Calu3 (cell line): Measurements from ENCODE around the gene APC2. TPM values are rescaled to one million over a fixed set of nuclear protein-coding genes. Genes with fewer than 3 reads are reported as not detected.
"Not testable (repeated sequence)": the region's sequence is repeated elsewhere in the genome, so short reads cannot be mapped to it uniquely, and the experiment has no call there.

Experiments
- BruUV-seq: library from RNA; stranded (reverse); fragments of 400-500 nt; replicated peaks from 2 replicates; lab custom pipeline; 2021; lab: Mats Ljungman, UMichigan
- CTCF ChIA-PET: fragments of 300-600 bp; sonication (Branson Sonifier 250); formaldehyde crosslinking; loops from one replicate; lab custom pipeline; 2022; ENCODE audit warnings: antibody characterized with exemption; lab: Charles Lee
- DNase-seq: peaks from one replicate; pipeline ENCODE4 v3.0.0; 2022
- H3K27ac Mint-ChIP-seq: one replicate; pipeline ENCODE4 v1.8.0; 2022; ENCODE audit warnings: mixed read lengths; ENCODE audit not compliant: unreplicated experiment
- H3K27me3 Mint-ChIP-seq: one replicate; pipeline ENCODE4 v1.8.0; 2022; ENCODE audit warnings: mixed read lengths; ENCODE audit not compliant: unreplicated experiment
- H3K36me3 Mint-ChIP-seq: one replicate; pipeline ENCODE4 v1.8.0; 2022; ENCODE audit warnings: mild to moderate bottlenecking, moderate library complexity, mixed read lengths; ENCODE audit not compliant: insufficient read depth, unreplicated experiment
- H3K4me1 Mint-ChIP-seq: one replicate; pipeline ENCODE4 v1.8.0; 2022; ENCODE audit warnings: mild to moderate bottlenecking, low read depth, mixed read lengths; ENCODE audit not compliant: unreplicated experiment
- H3K4me3 Mint-ChIP-seq: one replicate; pipeline ENCODE4 v1.8.0; 2022; ENCODE audit warnings: mild to moderate bottlenecking, low read depth, moderate library complexity, mixed read lengths; ENCODE audit not compliant: unreplicated experiment
- H3K9me3 Mint-ChIP-seq: one replicate; pipeline ENCODE4 v1.8.0; 2022; ENCODE audit warnings: low read depth, mixed read lengths; ENCODE audit not compliant: unreplicated experiment
- intact Hi-C: fragments of 100-400 bp; cut with micrococcal nuclease; formaldehyde crosslinking; loops from one replicate; pipeline ENCODE4 v1.10.0; 2022; ENCODE audit not compliant: unreplicated experiment
- total RNA-seq: library from RNA; stranded (reverse); gene quantifications from 2 replicates; pipeline ENCODE4 v1.2.3, GENCODE V29; 2022
- TF ChIP-seq, protein P1 (sequence below): fragments of 200-600 bp; IDR thresholded peaks from one replicate; pipeline ENCODE4 v1.8.0; 2022; ENCODE audit warnings: antibody characterized with exemption; ENCODE audit not compliant: unreplicated experiment

Gene APC2
- total RNA-seq, 1 experiment from 2014 or later, result 0.12 TPM

- Mint-ChIP-seq H3K27ac (no peak overlapping the region), H3K4me3 (no peak overlapping the region), H3K36me3 (peaks cover 27% of the 10 kb centered on the region), H3K4me1 (no peaks in the 10 kb centered on the region), H3K9me3 (no peaks in the 10 kb centered on the region), H3K27me3 (no peaks in the 10 kb centered on the region)
- BruUV-seq, result no TSS peak
- CTCF ChIA-PET, result interaction anchor here (0.6 kb wide), 1 partner anchor 839 kb away, joined by 3 read pairs; no protein-coding TSS in a partner anchor
- intact Hi-C loops, result no loop called here
- no peak for DNase-seq
- TF ChIP-seq, protein P1, sequence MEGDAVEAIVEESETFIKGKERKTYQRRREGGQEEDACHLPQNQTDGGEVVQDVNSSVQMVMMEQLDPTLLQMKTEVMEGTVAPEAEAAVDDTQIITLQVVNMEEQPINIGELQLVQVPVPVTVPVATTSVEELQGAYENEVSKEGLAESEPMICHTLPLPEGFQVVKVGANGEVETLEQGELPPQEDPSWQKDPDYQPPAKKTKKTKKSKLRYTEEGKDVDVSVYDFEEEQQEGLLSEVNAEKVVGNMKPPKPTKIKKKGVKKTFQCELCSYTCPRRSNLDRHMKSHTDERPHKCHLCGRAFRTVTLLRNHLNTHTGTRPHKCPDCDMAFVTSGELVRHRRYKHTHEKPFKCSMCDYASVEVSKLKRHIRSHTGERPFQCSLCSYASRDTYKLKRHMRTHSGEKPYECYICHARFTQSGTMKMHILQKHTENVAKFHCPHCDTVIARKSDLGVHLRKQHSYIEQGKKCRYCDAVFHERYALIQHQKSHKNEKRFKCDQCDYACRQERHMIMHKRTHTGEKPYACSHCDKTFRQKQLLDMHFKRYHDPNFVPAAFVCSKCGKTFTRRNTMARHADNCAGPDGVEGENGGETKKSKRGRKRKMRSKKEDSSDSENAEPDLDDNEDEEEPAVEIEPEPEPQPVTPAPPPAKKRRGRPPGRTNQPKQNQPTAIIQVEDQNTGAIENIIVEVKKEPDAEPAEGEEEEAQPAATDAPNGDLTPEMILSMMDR, result no peak
These were observed 23.3 kb downstream of the APC2 start for GRCh38 chr19:1473085-1473851.

GRCh38 chr19:1474011-1474764 is 24.3 kb downstream of the APC2 start:
- DNase-seq, result no peak
- Mint-ChIP-seq H3K27me3 (no peaks in the 10 kb centered on the region), H3K4me3 (no peak overlapping the region), H3K27ac (no peak overlapping the region), H3K9me3 (no peaks in the 10 kb centered on the region), H3K4me1 (no peaks in the 10 kb centered on the region), H3K36me3 (peaks cover 37% of the 10 kb centered on the region)
- intact Hi-C loops, result no loop called here
- TF ChIP-seq, protein P1, result no peak
- no TSS peak for BruUV-seq
- CTCF ChIA-PET, result interaction anchor here (0.6 kb wide), 1 partner anchor 840 kb away, joined by 3 read pairs; no protein-coding TSS in a partner anchor

DNA sequence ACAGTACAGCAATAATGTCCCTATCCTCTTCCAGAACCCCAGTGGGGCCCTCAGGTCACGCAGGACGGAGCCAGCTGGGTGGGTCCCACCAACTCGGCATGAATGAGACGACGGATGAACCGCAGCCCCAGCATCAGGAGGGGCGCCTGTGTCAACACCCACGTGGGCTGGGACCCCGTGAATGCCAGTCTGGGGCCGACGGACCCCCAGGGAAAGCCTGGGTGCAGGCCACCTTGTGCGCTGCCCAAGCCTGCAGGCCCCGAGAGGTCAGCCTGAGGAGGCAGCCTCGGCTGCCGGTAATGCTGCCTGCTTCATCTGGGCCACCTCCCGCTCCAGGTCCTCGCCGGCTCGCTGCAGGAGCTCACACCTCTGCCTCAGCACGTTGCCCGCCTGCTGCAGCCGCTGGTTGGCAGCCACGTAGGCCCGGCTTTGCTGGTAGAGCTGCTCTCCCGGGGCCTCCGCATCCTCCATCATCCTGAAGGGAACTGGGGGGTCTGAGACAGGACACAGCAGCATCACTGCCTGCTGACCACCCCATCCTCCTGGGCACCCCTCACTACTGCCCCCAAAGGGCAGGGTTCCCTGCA is 24.9 kb downstream of the APC2 start:
- CTCF ChIA-PET, result no interaction called here
- intact Hi-C loops, result no loop called here
- BruUV-seq, result no TSS peak
- Mint-ChIP-seq H3K4me1 (no peaks in the 10 kb centered on the region), H3K9me3 (no peaks in the 10 kb centered on the region), H3K27ac (no peak overlapping the region), H3K36me3 (peaks cover 39% of the 10 kb centered on the region), H3K27me3 (peaks cover 1% of the 10 kb centered on the region), H3K4me3 (no peak overlapping the region)
- TF ChIP-seq, protein P1, result no peak
- DNase-seq, result no peak

- CTCF ChIA-PET, result no interaction called here
- H3K4me3 Mint-ChIP-seq, result no peak overlapping the region
- peaks cover 12% of the 10 kb centered on the region for H3K27me3 Mint-ChIP-seq
- no peak overlapping the region for H3K27ac Mint-ChIP-seq
- BruUV-seq, result no TSS peak
- no peaks in the 10 kb centered on the region for H3K9me3 Mint-ChIP-seq
- TF ChIP-seq, protein P1, result no peak
- no peak for DNase-seq
- intact Hi-C loops, result no loop called here
- H3K36me3 Mint-ChIP-seq, result peaks cover 33% of the 10 kb centered on the region
- no peaks in the 10 kb centered on the region for H3K4me1 Mint-ChIP-seq
These were observed 26.0 kb downstream of the APC2 start for GRCh38 chr19:1475751-1476437.

DNA sequence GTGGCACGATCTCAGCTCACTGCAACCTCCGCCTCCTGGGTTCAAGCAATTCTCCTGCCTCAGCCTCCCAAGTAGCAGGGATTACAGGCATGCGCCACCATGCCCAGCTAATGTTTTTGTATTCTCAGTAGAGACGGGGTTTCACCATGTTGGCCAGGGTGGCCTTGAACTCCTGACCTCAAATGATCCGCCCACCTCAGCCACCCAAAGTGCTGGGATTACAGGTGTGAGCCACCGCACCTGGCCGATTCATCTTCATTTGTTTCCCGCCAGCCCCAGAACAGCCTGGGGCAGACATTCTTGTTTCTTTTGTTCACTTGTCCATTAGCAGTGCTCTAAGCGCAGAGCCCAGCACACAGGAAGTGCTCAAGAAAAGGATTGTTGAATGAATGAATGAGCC is 27.1 kb downstream of the APC2 start:
- H3K9me3 Mint-ChIP-seq, H3K4me1 Mint-ChIP-seq, intact Hi-C loops, CTCF ChIA-PET, BruUV-seq, H3K27ac Mint-ChIP-seq, DNase-seq: not testable (repeated sequence)
- Mint-ChIP-seq H3K4me3 (peak overlapping the region; percentile 91), H3K36me3 (peaks cover 33% of the 10 kb centered on the region), H3K27me3 (peaks cover 15% of the 10 kb centered on the region)
